HepG2 (cell line): ENCODE results near the gene WWTR1. TPM values are rescaled to one million over a fixed set of nuclear protein-coding genes. Genes with fewer than 3 reads are reported as not detected.

Source experiments
- ATAC-seq: fragments of 200-7000 bp; cut with Tn5 transposase; 3 replicates; pipeline ENCODE4 v1.9.1; 2020; ENCODE audit warnings: mild to moderate bottlenecking, moderate library complexity
- BruUV-seq: library from RNA; stranded (reverse); fragments of 400-500 nt; replicated peaks from 2 replicates; lab custom pipeline; 2021; lab: Mats Ljungman, UMichigan
- CTCF ChIA-PET: fragments of 300-600 bp; formaldehyde crosslinking; extraction: SDS; loops from one replicate; lab custom pipeline; 2021; ENCODE audit warnings: low total read pairs, inconsistent platforms, low intra/inter-chr PET ratio; lab: Yijun Ruan, JAX
- POLR2A ChIA-PET: fragments of 350-600 bp; sonication (Branson Sonifier 250); formaldehyde crosslinking; loops from one replicate; lab custom pipeline; 2020; ENCODE audit warnings: antibody characterized with exemption, inconsistent platforms; lab: Yijun Ruan, JAX
- DNase-seq: peaks from one replicate; pipeline ENCODE4 v3.0.0-alpha.2; 2015; ENCODE audit warnings: low spot score
- FAIRE-seq: peaks from 3 replicates; lab custom pipeline; 2011; peaks lifted over from hg19 to GRCh38; lab: Jason Lieb, UNC
- H2AFZ ChIP-seq: one replicate; pipeline ENCODE4 v1.6.1; 2011; ENCODE audit warnings: low read length, inconsistent platforms
- H3K27ac ChIP-seq: fragments of 300-600 bp; 3 replicates; pipeline ENCODE4 v1.8.0; 2011; ENCODE audit warnings: mixed run types, mild to moderate bottlenecking, mixed read lengths, low read length, inconsistent platforms; ENCODE audit not compliant: insufficient read depth; ENCODE audit errors: extremely low read length
- H3K27me3 ChIP-seq, 2 experiments: fragments of 200-600 bp in 1 of 2; 2 replicates in 1 of 2; 3 replicates in 1 of 2; pipeline versions ENCODE4 v1.6.0 to v1.8.0; 2011; ENCODE audit warnings: low read length in 2 of 2, mild to moderate bottlenecking in 2 of 2, moderate library complexity in 2 of 2, inconsistent platforms in 1 of 2; ENCODE audit not compliant: insufficient read depth in 2 of 2, control insufficient read depth in 1 of 2
- H3K36me3 ChIP-seq, 2 experiments: fragments of 200-600 bp in 1 of 2; replicated peaks in 1 of 2; 2 replicates in 1 of 2; 3 replicates in 1 of 2; pipeline versions ENCODE4 v1.5.1 to v1.8.0; 2011; ENCODE audit warnings: low read length in 2 of 2, inconsistent platforms in 1 of 2; ENCODE audit not compliant: insufficient read depth in 2 of 2, control insufficient read depth in 1 of 2
- H3K4me1 ChIP-seq: 2 replicates; pipeline ENCODE4 v1.5.1; 2012; ENCODE audit warnings: low read length, inconsistent platforms; ENCODE audit not compliant: insufficient read depth
- H3K4me2 ChIP-seq: 2 replicates; pipeline ENCODE4 v1.6.0; 2011; ENCODE audit warnings: low read depth, low read length, inconsistent platforms
- H3K4me3 ChIP-seq, 3 experiments: fragments of 200-600 bp in 1 of 3; sonication (generic), shearing (Covaris generic) in 1 of 3; replicated peaks in 1 of 3; 2 replicates each; pipeline ENCODE4 v1.5.1; 2011 to 2016; ENCODE audit warnings: low read length in 3 of 3, inconsistent platforms in 2 of 3, low read depth in 2 of 3, mild to moderate bottlenecking in 2 of 3, control low read depth in 1 of 3, mixed read lengths in 1 of 3; ENCODE audit not compliant: insufficient read depth in 1 of 3
- H3K79me2 ChIP-seq: one replicate; pipeline ENCODE4 v1.6.1; 2011; ENCODE audit warnings: low read length, inconsistent platforms; ENCODE audit not compliant: insufficient read depth
- H3K9ac ChIP-seq: 2 replicates; pipeline ENCODE4 v1.6.0; 2011; ENCODE audit warnings: mild to moderate bottlenecking, low read depth, low read length, inconsistent platforms; ENCODE audit not compliant: insufficient read depth
- H3K9me3 ChIP-seq: 2 replicates; pipeline ENCODE4 v1.5.1; 2012; ENCODE audit warnings: mild to moderate bottlenecking, low read length
- H4K20me1 ChIP-seq: 2 replicates; pipeline ENCODE4 v1.6.0; 2011; ENCODE audit warnings: inconsistent platforms, mild to moderate bottlenecking, low read length, moderate library complexity; ENCODE audit not compliant: insufficient read depth
- CEBPZ ChIP-seq: IDR thresholded peaks from 2 replicates; pipeline ENCODE4 v1.6.1; 2012; ENCODE audit warnings: low read length, improper control_type of control experiment
- JDP2 ChIP-seq: sonication (generic); formaldehyde crosslinking; IDR thresholded peaks from 2 replicates; pipeline ENCODE4 v1.8.1; 2022; ENCODE audit warnings: missing genetic modification reagents, borderline replicate concordance
- KDM5B ChIP-seq: sonication (generic); formaldehyde crosslinking; IDR thresholded peaks from 2 replicates; pipeline ENCODE4 v1.4.0; 2020; ENCODE audit warnings: missing genetic modification reagents, mild to moderate bottlenecking, borderline replicate concordance
- SMAD3 ChIP-seq: sonication (generic); formaldehyde crosslinking; IDR thresholded peaks from 2 replicates; pipeline ENCODE4 v1.4.0; 2020; ENCODE audit warnings: missing genetic modification reagents
- SSRP1 ChIP-seq: IDR thresholded peaks from 2 replicates; pipeline ENCODE4 v1.6.1; 2016; ENCODE audit warnings: control low read depth
- ZNF12 ChIP-seq: sonication (generic); formaldehyde crosslinking; IDR thresholded peaks from 2 replicates; pipeline ENCODE4 v1.5.0; 2020; ENCODE audit warnings: missing genetic modification reagents
- ZNF18 ChIP-seq: sonication (generic); formaldehyde crosslinking; IDR thresholded peaks from 2 replicates; pipeline ENCODE4 v1.8.0; 2022; ENCODE audit warnings: mild to moderate bottlenecking, missing genetic modification reagents; ENCODE audit not compliant: insufficient replicate concordance
- ZNF225 ChIP-seq: sonication (generic); formaldehyde crosslinking; IDR thresholded peaks from 2 replicates; pipeline ENCODE4 v1.4.0; 2020; ENCODE audit warnings: mild to moderate bottlenecking, missing genetic modification reagents
- ZNF891 ChIP-seq: sonication (generic); formaldehyde crosslinking; IDR thresholded peaks from 2 replicates; pipeline ENCODE4 v1.5.0; 2020; ENCODE audit warnings: mild to moderate bottlenecking, missing genetic modification reagents
- whole genome bisulfite sequencing: methylation state at CpG from one replicate; pipeline ENCODE4 v1.1.6; 2017; ENCODE audit warnings: low lambda C conversion rate; 5-methylcytosine and 5-hydroxymethylcytosine counted together
- in situ Hi-C: cut with HindIII; loops from 2 replicates; pipeline ENCODE4 v1.10.0; 2017; ENCODE audit warnings: low pct_unique_long_range_greater_than_20kb; ENCODE audit not compliant: extremely low pct_ligation_motif_present
- intact Hi-C: fragments of 100-400 bp; cut with micrococcal nuclease; formaldehyde crosslinking; loops from one replicate; pipeline ENCODE4 v1.10.0; 2022; ENCODE audit not compliant: unreplicated experiment
- polyA plus RNA-seq, 8 experiments: library from polyadenylated mRNA; depleted of rRNA in 3 of 8; stranded (reverse) in 7 of 8; unstranded in 1 of 8; fragments of >200 nt; fragmentation: Illumina TruSeq in 4 of 8; extraction: Trizol in 4 of 8; gene quantifications; 2 replicates each; pipeline versions ENCODE4 v1.2.1 to v1.2.3, GENCODE V29; 2011 to 2016; ENCODE audit warnings: low read depth in 4 of 8, missing spikeins in 1 of 8, mixed read lengths in 1 of 8; ENCODE audit not compliant: insufficient read depth in 1 of 8
- total RNA-seq, 5 experiments: library from RNA; depleted of rRNA; stranded (reverse); fragments of >200 nt; fragmentation: Illumina TruSeq; extraction: Trizol; gene quantifications; 2 replicates each; pipeline ENCODE4 v1.2.3, GENCODE V29; 2016; ENCODE audit warnings: low read depth in 1 of 5

WWTR1 gene
- total and polyA plus RNA-seq, 2 of the 13 experiments (the other 11 are each of a cell fraction or from before 2014, with no cell fraction given): 19.7 to 139 TPM

GRCh38 chr3:149621218-149622005, 36.4 kb downstream of the WWTR1 start:
- no peaks in the 10 kb centered on the region for H3K9me3 ChIP-seq
- peaks cover 11 to 31% of the 10 kb centered on the region in 2 experiments for H3K36me3 ChIP-seq
- intact Hi-C loops (no loop called here), in situ Hi-C loops (no loop called here)
- no TSS peak for BruUV-seq
- peaks cover 37% of the 10 kb centered on the region for H4K20me1 ChIP-seq
- peaks cover 94% of the 10 kb centered on the region for H3K79me2 ChIP-seq
- H3K4me2 ChIP-seq: no peak overlapping the region
- no peak overlapping the region for H2AFZ ChIP-seq
- peak; percentile 44; the same call in 1 of the 2 replicates for TF ChIP-seq ZNF12
- TF ChIP-seq ZNF18: no peak
- no peak for TF ChIP-seq SMAD3
- 88% methylated on average over 5 of the region's 5 CpGs for WGBS
- ChIA-PET POLR2A (no interaction called here), CTCF (no interaction called here)
- no peak overlapping the region for H3K4me3 ChIP-seq
- H3K4me1 ChIP-seq: peaks cover 66% of the 10 kb centered on the region
- H3K9ac ChIP-seq: no peak overlapping the region
- FAIRE-seq (no peak), ATAC-seq (no peak), DNase-seq (no peak)
- H3K27ac ChIP-seq: no peak overlapping the region
- no peaks in the 10 kb centered on the region for H3K27me3 ChIP-seq

DNA sequence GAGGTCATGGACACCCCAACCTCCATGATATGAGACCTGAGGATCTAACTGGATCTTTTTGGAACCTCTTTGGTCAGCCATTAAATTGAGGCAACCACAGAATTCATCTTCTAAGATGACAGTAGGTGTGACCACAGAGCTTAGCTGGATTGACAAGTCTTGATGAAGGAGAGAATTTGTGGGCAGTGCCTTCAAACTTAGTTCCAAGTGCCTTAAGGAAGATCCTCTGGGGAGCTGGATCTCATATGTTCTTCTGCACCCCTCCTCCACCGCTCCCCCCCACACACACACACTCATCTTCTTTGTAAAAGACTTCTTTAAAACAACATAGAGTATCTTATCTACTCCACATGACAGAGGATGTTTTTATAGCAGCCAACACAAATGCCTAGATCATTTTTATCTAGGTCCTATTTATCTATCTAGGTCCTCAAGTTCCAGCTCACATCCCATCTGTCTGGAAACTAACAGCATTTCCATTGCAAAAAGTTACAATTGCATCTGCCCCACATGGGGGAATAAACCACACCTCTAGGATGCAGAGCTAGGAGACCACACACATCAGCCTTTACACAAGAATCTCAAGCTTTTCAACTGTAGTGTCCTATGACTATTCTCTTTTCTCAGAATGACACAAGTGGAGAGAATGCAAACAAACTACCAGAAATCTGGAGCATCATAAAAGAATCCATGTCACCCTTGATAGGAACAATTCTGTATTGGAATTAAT, 37.4 kb downstream of the WWTR1 start:
- no peak for FAIRE-seq
- H2AFZ ChIP-seq: no peak overlapping the region
- H3K4me1 ChIP-seq: peaks cover 68% of the 10 kb centered on the region
- CTCF ChIA-PET: no interaction called here
- 100% methylated on average over 1 of the region's 1 CpG for WGBS
- H3K27me3 ChIP-seq: no peaks in the 10 kb centered on the region
- intact Hi-C loops: no loop called here
- no peak overlapping the region for H3K9ac ChIP-seq
- H4K20me1 ChIP-seq: peaks cover 29% of the 10 kb centered on the region
- H3K79me2 ChIP-seq: peaks cover 92% of the 10 kb centered on the region
- no TSS peak for BruUV-seq
- H3K4me3 ChIP-seq: no peak overlapping the region
- H3K4me2 ChIP-seq: no peak overlapping the region
- no peak for ATAC-seq
- no peak overlapping the region for H3K27ac ChIP-seq
- H3K9me3 ChIP-seq: no peaks in the 10 kb centered on the region
- DNase-seq: no peak
- POLR2A ChIA-PET: no interaction called here
- TF ChIP-seq KDM5B (no peak), ZNF225 (CRISPR knock-in tag) (no peak), JDP2 (CRISPR knock-in tag) (no peak), SSRP1 (no peak), ZNF891 (CRISPR knock-in tag) (no peak), CEBPZ (no peak)
- in situ Hi-C loops: no loop called here
- H3K36me3 ChIP-seq: peaks cover 10 to 26% of the 10 kb centered on the region in 2 experiments
